IMR-90 (cell line): ENCODE data around the gene ZNF43. TPM values are rescaled to one million over a fixed set of nuclear protein-coding genes. Genes with fewer than 3 reads are reported as not detected.
"Not testable (repeated sequence)": the region's sequence is repeated elsewhere in the genome, so short reads cannot be mapped to it uniquely, and the experiment has no call there.

ENCODE experiments used
- ATAC-seq: fragments of 200-7000 bp; cut with Tn5 transposase; 2 replicates; pipeline ENCODE4 v1.9.1; 2020; ENCODE audit warnings: low read depth, mild to moderate bottlenecking, moderate library complexity
- BruUV-seq: library from RNA; stranded (reverse); fragments of 400-500 nt; replicated peaks from 2 replicates; lab custom pipeline; 2021; lab: Mats Ljungman, UMichigan
- CTCF ChIA-PET: fragments of 300-600 bp; formaldehyde crosslinking; extraction: SDS; loops from one replicate; lab custom pipeline; 2021; ENCODE audit warnings: antibody characterized with exemption; lab: Yijun Ruan, JAX
- POLR2A ChIA-PET: fragments of 300-600 bp; sonication (Branson Sonifier 250); formaldehyde crosslinking; loops from one replicate; lab custom pipeline; 2022; ENCODE audit warnings: antibody characterized with exemption; ENCODE audit not compliant: unreplicated experiment; lab: Charles Lee
- DNase-seq: peaks from one replicate; pipeline ENCODE4 v3.0.0; 2013
- H2AFZ ChIP-seq: replicated peaks from 2 replicates; pipeline ENCODE3; 2013; ENCODE audit warnings: low read length, mild to moderate bottlenecking; ENCODE audit not compliant: poor library complexity
- H2AK5ac ChIP-seq: 2 replicates; pipeline ENCODE4 v1.6.1; 2013; ENCODE audit warnings: low read depth, low read length, inconsistent platforms
- H2AK9ac ChIP-seq: replicated peaks from 2 replicates; pipeline ENCODE3; 2013; ENCODE audit warnings: mild to moderate bottlenecking, low read depth, low read length, moderate library complexity; ENCODE audit not compliant: poor library complexity
- H2BK120ac ChIP-seq: 2 replicates; pipeline ENCODE4 v1.6.1; 2013; ENCODE audit warnings: low read depth, low read length, inconsistent platforms
- H2BK15ac ChIP-seq: 3 replicates; pipeline ENCODE4 v1.6.1; 2013; ENCODE audit warnings: low read depth, low read length, inconsistent platforms
- H2BK20ac ChIP-seq: 2 replicates; pipeline ENCODE4 v1.6.1; 2013; ENCODE audit warnings: low read depth, mild to moderate bottlenecking, inconsistent platforms, low read length, moderate library complexity
- H2BK5ac ChIP-seq: 2 replicates; pipeline ENCODE4 v1.6.1; 2013; ENCODE audit warnings: mild to moderate bottlenecking, low read depth, low read length, inconsistent platforms; ENCODE audit not compliant: poor library complexity, severe bottlenecking
- H3K14ac ChIP-seq: replicated peaks from 2 replicates; pipeline ENCODE4 v1.6.1; 2013; ENCODE audit warnings: low read depth, low read length, inconsistent platforms
- H3K18ac ChIP-seq: 2 replicates; pipeline ENCODE4 v1.6.1; 2013; ENCODE audit warnings: low read depth, low read length, control low read depth
- H3K23ac ChIP-seq: 2 replicates; pipeline ENCODE4 v1.6.1; 2013; ENCODE audit warnings: low read depth, low read length, inconsistent platforms
- H3K27ac ChIP-seq: 2 replicates; pipeline ENCODE4 v1.5.1; 2013; ENCODE audit warnings: mild to moderate bottlenecking, control low read depth, low read length; ENCODE audit not compliant: insufficient read depth
- H3K27me3 ChIP-seq: 2 replicates; pipeline ENCODE4 v1.6.1; 2013; ENCODE audit warnings: low read length; ENCODE audit not compliant: control insufficient read depth, insufficient read depth
- H3K36me3 ChIP-seq: 2 replicates; pipeline ENCODE4 v1.6.1; 2013; ENCODE audit warnings: low read length, mixed read lengths; ENCODE audit not compliant: control insufficient read depth, insufficient read depth
- H3K4ac ChIP-seq: 2 replicates; pipeline ENCODE4 v1.6.1; 2013; ENCODE audit warnings: low read depth, low read length, inconsistent platforms
- H3K4me1 ChIP-seq: 2 replicates; pipeline ENCODE4 v1.6.1; 2013; ENCODE audit warnings: low read length, mixed read lengths; ENCODE audit not compliant: control insufficient read depth, insufficient read depth
- H3K4me2 ChIP-seq: 2 replicates; pipeline ENCODE4 v1.6.1; 2013; ENCODE audit warnings: low read depth, mild to moderate bottlenecking, control low read depth, low read length, moderate library complexity
- H3K4me3 ChIP-seq: 2 replicates; pipeline ENCODE4 v1.5.1; 2013; ENCODE audit warnings: low read depth, mild to moderate bottlenecking, control low read depth, low read length, moderate library complexity; ENCODE audit not compliant: insufficient read depth
- H3K56ac ChIP-seq: 2 replicates; pipeline ENCODE4 v1.6.1; 2013; ENCODE audit warnings: low read length, inconsistent platforms; ENCODE audit not compliant: insufficient read depth; ENCODE audit errors: extremely low read depth
- H3K79me1 ChIP-seq, 2 experiments: 2 replicates each; pipeline ENCODE4 v1.6.1; 2013; ENCODE audit warnings: low read length in 2 of 2, inconsistent platforms in 1 of 2, low read depth in 1 of 2
- H3K9ac ChIP-seq: 2 replicates; pipeline ENCODE4 v1.6.1; 2013; ENCODE audit warnings: low read depth, low read length, control low read depth
- H3K9me1 ChIP-seq: 2 replicates; pipeline ENCODE4 v1.6.1; 2013; ENCODE audit warnings: low read length, inconsistent platforms; ENCODE audit not compliant: insufficient read depth
- H3K9me3 ChIP-seq: 2 replicates; pipeline ENCODE4 v1.6.1; 2013; ENCODE audit warnings: low read length; ENCODE audit not compliant: control insufficient read depth, insufficient read depth
- H4K20me1 ChIP-seq: 2 replicates; pipeline ENCODE4 v1.6.1; 2013; ENCODE audit warnings: low read length, inconsistent platforms; ENCODE audit not compliant: insufficient read depth
- H4K5ac ChIP-seq: 2 replicates; pipeline ENCODE4 v1.6.1; 2013; ENCODE audit warnings: mild to moderate bottlenecking, low read depth, low read length, control low read depth
- H4K8ac ChIP-seq, 2 experiments: 2 replicates each; pipeline ENCODE4 v1.6.1; 2013; ENCODE audit warnings: low read depth in 2 of 2, low read length in 2 of 2, control low read depth in 1 of 2, inconsistent platforms in 1 of 2
- H4K91ac ChIP-seq: 2 replicates; pipeline ENCODE4 v1.6.1; 2013; ENCODE audit warnings: low read depth, low read length, inconsistent platforms; ENCODE audit not compliant: insufficient read depth
- WGBS, 2 experiments: methylation state at CpG; one replicate each; pipeline versions ENCODE4 v1.1.5 to v1.1.7; 2013; ENCODE audit warnings: missing lambda C conversion rate in 2 of 2; ENCODE audit not compliant: insufficient read length in 1 of 2; ENCODE audit errors: extremely low coverage in 2 of 2; 5-methylcytosine and 5-hydroxymethylcytosine counted together
- dilution Hi-C: fragments of 300-500 bp; cut with HindIII; formaldehyde crosslinking; loops from one replicate; pipeline ENCODE4 v1.14.3; 2018; ENCODE audit warnings: low sequenced_read_pairs; ENCODE audit not compliant: unreplicated experiment
- in situ Hi-C: fragments of 300-500 bp; cut with MboI; formaldehyde crosslinking; loops from 3 replicates; pipeline ENCODE4 v1.14.3; 2019; ENCODE audit warnings: low sequenced_read_pairs, inconsistent platforms, mixed read lengths
- intact Hi-C: fragments of 100-400 bp; cut with micrococcal nuclease; formaldehyde crosslinking; loops from 2 replicates; pipeline ENCODE4 v1.10.0; 2022
- polyA plus RNA-seq, 3 experiments: library from polyadenylated mRNA; depleted of rRNA; stranded (reverse); fragments of >200 nt; gene quantifications; 2 replicates each; pipeline ENCODE4 v1.2.3, GENCODE V29; 2012; ENCODE audit warnings: low replicate concordance in 1 of 3
- total RNA-seq: library from RNA; depleted of rRNA; stranded (reverse); fragments of >200 nt; gene quantifications from 2 replicates; pipeline ENCODE4 v1.2.3, GENCODE V29; 2012

ZNF43 gene
- total and polyA plus RNA-seq, 2 of the 4 experiments (the other 2 are of a cell fraction): 2.9 to 8.8 TPM

DNA sequence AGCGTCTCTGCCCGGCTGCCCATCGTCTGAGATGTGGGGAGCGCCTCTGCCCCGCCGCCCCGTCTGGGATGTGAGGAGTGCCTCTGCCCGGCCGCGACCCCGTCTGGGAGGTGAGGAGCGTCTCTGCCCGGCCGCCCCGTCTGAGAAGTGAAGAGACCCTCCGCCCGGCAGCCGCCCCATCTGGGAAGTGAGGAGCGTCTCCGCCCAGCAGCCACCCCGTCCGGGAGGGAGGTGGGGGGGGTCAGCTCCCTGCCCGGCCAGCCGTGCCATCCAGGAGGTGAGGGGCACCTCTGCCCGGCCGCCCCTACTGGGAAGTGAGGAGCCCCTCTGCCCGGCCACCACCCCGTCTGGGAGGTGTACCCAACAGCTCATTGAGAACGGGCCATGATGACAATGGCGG is 60.2 kb downstream of the ZNF43 start:
- H3K27ac ChIP-seq, H3K4ac ChIP-seq, H2BK120ac ChIP-seq, H3K9ac ChIP-seq, H2BK20ac ChIP-seq, H3K9me1 ChIP-seq, H3K14ac ChIP-seq, dilution Hi-C loops, intact Hi-C loops, H2BK15ac ChIP-seq, in situ Hi-C loops, H4K8ac ChIP-seq, H3K4me3 ChIP-seq, H3K4me2 ChIP-seq, CTCF ChIA-PET, H3K79me1 ChIP-seq, H4K20me1 ChIP-seq, H3K23ac ChIP-seq, H3K36me3 ChIP-seq, POLR2A ChIA-PET, H2BK5ac ChIP-seq, H3K27me3 ChIP-seq, ATAC-seq, H2AK5ac ChIP-seq, DNase-seq, H2AK9ac ChIP-seq, H4K5ac ChIP-seq, H3K56ac ChIP-seq, BruUV-seq, H3K4me1 ChIP-seq, H3K18ac ChIP-seq, H2AFZ ChIP-seq, H3K9me3 ChIP-seq, H4K91ac ChIP-seq: not testable (repeated sequence)
- WGBS, 2 experiments: no CpG with 5 or more reads among the region's 30 CpGs
